GM18511 (cell line): ENCODE data around the gene TUT4.
A peak's percentile ranks its signal among the peaks of the same experiment; 100 is the strongest.

Experiments
- ATAC-seq: cut with Tn5 transposase; IDR thresholded peaks from one replicate; pipeline ENCODE4 v1.9.1; 2021; ENCODE audit warnings: mild to moderate bottlenecking, moderate library complexity; ENCODE audit not compliant: unreplicated experiment

Gene TUT4

GRCh38 chr1:52534928-52535764 is 17.7 kb downstream of the TUT4 start:
- ATAC-seq = no peak

GRCh38 chr1:52533713-52534112 is 19.2 kb downstream of the TUT4 start:
- no peak for ATAC-seq

- peak; percentile 34 for ATAC-seq
These were observed 20.1 kb downstream of the TUT4 start for GRCh38 chr1:52532731-52533327.

DNA sequence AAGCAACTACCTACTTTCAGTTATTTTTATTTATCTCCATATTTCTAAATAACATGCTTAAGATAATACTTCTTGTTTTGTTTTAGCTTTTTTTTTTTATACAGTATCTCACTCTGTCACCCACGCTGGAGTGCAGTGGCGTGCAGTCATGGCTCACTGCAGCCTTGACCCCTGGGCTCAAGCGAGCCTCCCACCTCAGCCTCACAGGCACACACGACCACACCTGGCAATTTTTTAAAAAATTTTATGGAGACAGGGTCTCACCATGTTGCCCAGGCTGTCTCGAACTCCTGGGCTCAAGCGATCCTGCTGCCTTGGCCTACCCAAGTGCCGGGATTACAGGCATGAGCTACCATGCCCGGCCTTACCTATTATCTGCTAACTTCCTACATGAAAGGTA is 20.6 kb downstream of the TUT4 start:
- peak; percentile 44 for ATAC-seq

DNA sequence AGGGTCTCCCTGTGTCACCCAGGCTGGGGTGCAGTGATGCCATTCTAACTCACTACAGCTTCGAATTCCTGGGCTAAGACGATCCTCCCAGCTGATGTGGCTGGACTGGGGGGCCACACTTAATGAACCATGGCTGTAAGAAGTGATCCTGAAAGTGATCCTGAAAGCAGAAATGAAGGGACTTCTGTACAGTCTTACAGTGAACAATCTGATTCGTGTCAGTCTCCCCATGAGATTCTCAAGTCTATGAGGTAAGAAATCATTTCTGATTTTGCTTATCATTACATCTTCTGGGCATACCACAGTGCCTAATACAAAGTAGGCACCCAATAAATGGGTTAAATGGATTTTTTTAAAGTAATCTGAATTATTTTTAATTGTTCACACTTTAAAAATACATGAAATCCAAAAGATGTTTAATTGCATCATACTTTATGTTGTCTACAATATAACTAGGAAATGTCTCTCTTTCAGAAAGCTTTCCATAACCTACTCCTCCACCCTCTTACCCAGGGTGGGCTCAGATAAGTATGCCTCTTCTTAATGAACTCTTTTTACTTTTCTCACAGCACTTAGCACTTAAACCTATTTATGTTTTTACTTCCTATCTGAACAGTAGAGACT is 21.5 kb downstream of the TUT4 start:
- no peak for ATAC-seq

DNA sequence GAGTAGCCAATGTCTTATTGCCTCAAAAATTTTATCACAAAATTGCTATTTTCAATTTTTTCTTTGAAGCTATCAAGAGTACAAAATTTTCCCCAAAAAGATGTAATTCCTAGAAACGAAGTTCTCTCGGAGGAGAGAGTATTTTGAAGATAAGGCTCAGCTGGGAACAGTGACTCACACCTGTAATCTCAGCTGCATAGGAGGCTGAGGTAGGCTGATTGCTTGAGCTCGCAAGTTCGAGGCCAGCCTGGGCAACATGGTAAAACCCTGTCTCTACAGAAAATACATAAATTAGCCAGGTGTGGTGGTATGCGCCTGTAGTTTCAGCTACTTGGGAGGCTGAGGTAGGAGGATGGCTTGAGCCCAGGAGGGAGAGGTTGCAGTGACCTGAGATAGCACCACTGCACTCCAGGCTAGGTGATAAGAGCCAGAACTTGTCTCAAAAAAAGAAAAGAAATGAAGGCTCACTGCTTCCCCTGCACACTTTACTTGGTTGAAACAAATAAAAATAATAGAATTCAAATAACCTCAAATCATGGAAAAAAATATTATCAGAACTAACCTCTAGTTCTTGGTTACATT is 22.2 kb downstream of the TUT4 start:
- ATAC-seq = no peak

GRCh38 chr1:52523376-52523775 is 29.5 kb downstream of the TUT4 start:
- ATAC-seq = no peak

GRCh38 chr1:52520148-52520547 is 32.7 kb downstream of the TUT4 start:
- ATAC-seq = no peak

DNA sequence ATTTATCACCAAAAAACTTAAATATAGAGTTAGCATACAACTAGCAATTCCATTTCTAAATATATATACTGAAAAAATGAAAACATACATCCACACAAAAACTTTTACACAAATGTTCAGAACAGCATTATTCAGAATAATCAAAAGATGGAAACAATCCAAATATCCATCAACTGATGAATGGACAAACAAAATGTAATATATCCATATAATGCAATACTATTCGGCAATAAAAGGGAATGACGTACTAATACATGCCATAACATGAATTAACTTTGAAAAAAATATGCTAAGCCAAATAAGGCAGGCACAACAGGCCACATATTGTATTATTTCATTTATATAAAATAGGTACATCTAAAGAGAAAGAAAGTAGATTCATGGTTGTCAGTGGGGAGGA is 33.9 kb downstream of the TUT4 start:
- no peak for ATAC-seq

- no peak for ATAC-seq
These were observed 40.9 kb downstream of the TUT4 start for GRCh38 chr1:52511851-52512615.

- ATAC-seq = no peak
These were observed 41.5 kb downstream of the TUT4 start for GRCh38 chr1:52511439-52511838.

GRCh38 chr1:52506920-52507546 is 45.9 kb downstream of the TUT4 start:
- ATAC-seq = no peak

DNA sequence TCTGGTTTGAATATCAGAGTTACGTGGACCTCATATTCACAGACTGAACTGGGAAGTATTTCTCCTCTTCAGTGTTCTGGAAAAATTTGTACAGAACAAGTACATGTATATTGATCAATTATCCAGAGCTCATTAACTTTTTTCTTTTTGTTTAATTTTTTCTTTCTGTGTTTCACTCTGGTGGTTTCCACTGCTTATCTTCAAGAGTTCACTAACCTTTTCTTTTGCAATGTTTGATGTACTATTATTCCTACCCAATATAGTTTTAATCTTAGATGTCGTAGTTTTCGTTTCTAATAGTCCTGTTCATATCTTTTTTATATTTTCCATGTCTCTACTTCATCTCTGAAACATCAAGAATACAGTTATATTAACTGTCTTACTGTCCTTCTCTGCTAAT is 46.5 kb downstream of the TUT4 start:
- no peak for ATAC-seq

- no peak for ATAC-seq
These were observed 48.2 kb downstream of the TUT4 start for GRCh38 chr1:52504720-52505119.

GRCh38 chr1:52503706-52504105 is 49.2 kb downstream of the TUT4 start:
- no peak for ATAC-seq

DNA sequence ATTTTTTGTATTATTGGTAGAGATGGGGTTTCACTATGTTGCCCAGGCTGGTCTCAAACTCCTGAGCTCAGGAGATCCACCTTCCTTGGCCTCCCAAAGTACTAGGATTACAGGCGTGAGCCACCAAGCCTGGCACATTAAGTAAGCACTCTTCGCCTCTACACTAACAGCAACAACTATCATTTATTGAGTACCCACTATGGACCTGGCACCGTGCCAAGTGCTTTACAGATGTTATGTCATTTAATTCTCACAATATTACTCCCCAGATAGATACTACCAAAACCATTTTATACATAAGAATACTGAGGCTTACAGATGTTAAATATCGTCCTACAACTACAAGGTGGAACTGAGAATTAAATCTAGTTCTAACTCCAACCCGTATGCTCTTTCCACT is 50.1 kb downstream of the TUT4 start:
- ATAC-seq = no peak

GRCh38 chr1:52487632-52488031 is 65.3 kb downstream of the TUT4 start:
- ATAC-seq = no peak

DNA sequence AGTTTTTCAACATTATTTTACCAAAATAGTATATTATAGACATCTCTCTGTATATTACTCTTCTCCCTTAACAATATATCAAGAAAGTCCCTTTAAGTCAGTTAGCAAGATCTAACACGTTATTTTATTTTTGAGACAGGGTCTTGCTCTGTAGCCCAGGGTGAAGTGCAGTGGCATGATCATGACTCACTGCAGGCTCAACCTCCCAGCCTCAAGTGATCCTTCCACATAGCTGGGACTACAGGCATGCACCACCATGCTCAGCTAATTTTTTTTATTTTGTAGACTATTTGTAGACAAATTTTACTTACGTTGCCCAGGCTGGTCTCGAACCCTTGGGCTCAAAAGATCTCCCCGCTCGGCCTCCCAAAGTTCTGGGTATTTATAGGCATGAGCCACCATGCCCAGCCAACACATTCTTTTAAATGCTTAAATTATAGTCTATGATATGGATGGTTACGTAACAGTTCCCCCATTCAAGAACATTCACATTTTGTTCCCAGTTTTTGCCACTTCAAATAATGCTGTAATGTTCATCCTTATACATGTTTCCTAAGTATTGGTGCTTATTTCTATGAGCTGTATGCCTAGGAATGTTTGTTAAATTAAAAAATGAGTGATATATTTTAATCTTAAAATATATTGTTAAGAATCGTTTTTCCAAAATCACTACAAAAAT is 70.4 kb downstream of the TUT4 start:
- ATAC-seq = no peak

DNA sequence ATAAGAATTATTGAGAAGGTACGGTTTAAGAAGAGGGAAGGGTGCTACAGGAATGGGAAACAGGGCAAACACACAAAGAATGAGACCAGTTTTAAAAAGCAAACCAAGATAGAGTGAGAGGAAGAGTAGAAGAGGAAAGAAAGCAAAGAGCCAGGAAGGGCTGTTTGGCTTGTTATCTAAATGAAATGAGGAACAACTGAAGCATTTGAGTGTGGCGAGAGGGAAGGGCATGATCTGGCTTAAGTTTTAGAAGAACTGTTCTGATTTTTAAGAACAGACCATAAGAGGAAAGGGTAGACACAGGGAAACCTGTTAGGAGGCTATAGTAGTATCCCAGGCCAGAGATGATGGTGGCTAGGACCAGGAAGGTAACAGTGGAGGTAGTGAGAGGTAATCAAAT is 73.8 kb downstream of the TUT4 start:
- ATAC-seq = no peak

DNA sequence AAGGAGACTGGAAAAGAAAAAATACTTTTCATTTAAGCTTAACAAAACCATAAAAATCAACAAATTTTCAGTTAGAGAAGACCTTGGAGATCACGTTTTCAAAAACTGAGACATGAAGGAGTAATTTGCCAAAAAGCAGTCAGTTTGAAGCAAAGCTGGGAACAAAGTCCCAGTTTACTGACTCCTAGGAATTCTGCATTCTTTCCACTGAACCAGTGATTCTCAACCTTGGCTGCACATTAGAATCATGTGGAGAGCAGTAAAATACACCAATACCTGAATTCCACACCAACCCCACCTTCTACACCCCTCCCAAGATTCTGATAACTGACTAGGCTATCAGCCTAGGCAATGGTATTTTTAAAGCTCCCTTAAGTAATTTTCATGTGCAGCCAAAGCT is 75.0 kb downstream of the TUT4 start:
- no peak for ATAC-seq
